A549 (cell line): ENCODE results near the gene IFNA6. TPM values are rescaled to one million over a fixed set of nuclear protein-coding genes. Genes with fewer than 3 reads are reported as not detected.

Experiments
- ATAC-seq, 2 experiments: fragments of 200-7000 bp in 1 of 2; fragments of >200 bp in 1 of 2; cut with Nextera tagmentation in 1 of 2; cut with Tn5 transposase in 1 of 2; 3 replicates each; pipeline versions ENCODE4 v1.8.0 to v1.9.1; 2018 to 2020; ENCODE audit warnings: mild to moderate bottlenecking in 1 of 2, moderate library complexity in 1 of 2
- CTCF ChIA-PET: fragments of 300-600 bp; sonication (Branson Sonifier 250); formaldehyde crosslinking; extraction: SDS; loops from one replicate; lab custom pipeline; 2021; ENCODE audit warnings: antibody characterized with exemption, inconsistent platforms; lab: Yijun Ruan, JAX
- POLR2A ChIA-PET: fragments of 350-600 bp; formaldehyde crosslinking; extraction: SDS; loops from one replicate; lab custom pipeline; 2021; ENCODE audit warnings: antibody characterized with exemption, inconsistent platforms; lab: Yijun Ruan, JAX
- DNase-seq, 2 experiments: peaks; one replicate each; pipeline versions ENCODE4 v3.0.0 to v3.0.0-alpha.2; 2011 to 2016; ENCODE audit warnings: low read depth in 1 of 2, low spot score in 1 of 2
- FAIRE-seq: peaks from 2 replicates; lab custom pipeline; 2011; peaks lifted over from hg19 to GRCh38; lab: Jason Lieb, UNC
- H3K27ac ChIP-seq, 2 experiments: fragments of >200 bp; sonication (Bioruptor Twin); formaldehyde crosslinking; 3 replicates each; pipeline ENCODE4 v1.5.1; 2016 to 2017
- H3K4me1 ChIP-seq: fragments of >200 bp; sonication (Bioruptor Twin); formaldehyde crosslinking; 3 replicates; pipeline ENCODE4 v1.6.1; 2016
- H3K4me2 ChIP-seq: fragments of >200 bp; sonication (Bioruptor Twin); formaldehyde crosslinking; 3 replicates; pipeline ENCODE4 v1.6.1; 2016
- H3K4me3 ChIP-seq: fragments of >200 bp; sonication (Bioruptor Twin); formaldehyde crosslinking; 3 replicates; pipeline ENCODE4 v1.5.1; 2016
- H3K9me3 ChIP-seq: fragments of >200 bp; sonication (Bioruptor Twin); formaldehyde crosslinking; 3 replicates; pipeline ENCODE4 v1.6.1; 2016
- BCL3 ChIP-seq: fragments of >200 bp; sonication (Bioruptor Twin); formaldehyde crosslinking; IDR thresholded peaks from 3 replicates; pipeline ENCODE4 v1.6.1; 2016
- BHLHE40 ChIP-seq: IDR thresholded peaks from 2 replicates; pipeline ENCODE4 v1.6.1; 2012; ENCODE audit warnings: low read depth, low read length, inconsistent platforms
- CBX2 ChIP-seq: fragments of 200-600 bp; sonication (generic); IDR thresholded peaks from 2 replicates; pipeline ENCODE4 v1.6.1; 2016; ENCODE audit warnings: low read depth, mild to moderate bottlenecking, borderline replicate concordance
- CHD4 ChIP-seq: fragments of 200-600 bp; sonication (generic); IDR thresholded peaks from 2 replicates; pipeline ENCODE4 v1.6.1; 2016; ENCODE audit warnings: antibody characterized with exemption, mild to moderate bottlenecking, borderline replicate concordance
- EHF ChIP-seq: fragments of 250-450 bp; sonication (Bioruptor Pico); IDR thresholded peaks from 2 replicates; pipeline ENCODE4 v1.5.0; 2020; ENCODE audit warnings: mild to moderate bottlenecking
- FOSB ChIP-seq: fragments of 250-450 bp; sonication (Bioruptor Pico); IDR thresholded peaks from 2 replicates; pipeline ENCODE4 v1.5.0; 2020; ENCODE audit warnings: mild to moderate bottlenecking, moderate library complexity
- FOXS1 ChIP-seq: fragments of 250-450 bp; sonication (Bioruptor Pico); IDR thresholded peaks from 2 replicates; pipeline ENCODE4 v1.5.0; 2020; ENCODE audit warnings: mild to moderate bottlenecking, moderate library complexity
- GATA3 ChIP-seq: IDR thresholded peaks from 2 replicates; pipeline ENCODE4 v1.6.1; 2012; ENCODE audit warnings: borderline replicate concordance
- HDAC2 ChIP-seq: fragments of 200-600 bp; sonication (generic); IDR thresholded peaks from 2 replicates; pipeline ENCODE4 v1.6.1; 2016
- HOXA7 ChIP-seq: fragments of 250-450 bp; sonication (Bioruptor Pico); IDR thresholded peaks from 2 replicates; pipeline ENCODE4 v1.5.0; 2020; ENCODE audit warnings: mild to moderate bottlenecking, moderate library complexity
- HOXB13 ChIP-seq: fragments of 250-450 bp; sonication (Bioruptor Pico); IDR thresholded peaks from 2 replicates; pipeline ENCODE4 v1.5.0; 2020; ENCODE audit warnings: low read depth, mild to moderate bottlenecking, moderate library complexity
- JUNB ChIP-seq: fragments of >200 bp; sonication (Bioruptor Twin); formaldehyde crosslinking; IDR thresholded peaks from 2 replicates; pipeline ENCODE4 v1.6.1; 2016
- KDM5A ChIP-seq: fragments of 200-600 bp; sonication (generic); IDR thresholded peaks from 2 replicates; pipeline ENCODE4 v1.6.1; 2016; ENCODE audit warnings: antibody characterized with exemption, mild to moderate bottlenecking
- MAZ ChIP-seq: fragments of 150-350 bp; IDR thresholded peaks from 2 replicates; pipeline ENCODE4 v1.6.1; 2014; ENCODE audit warnings: antibody characterized with exemption, low read depth, low read length, borderline replicate concordance
- NPAS2 ChIP-seq: fragments of 250-450 bp; sonication (Bioruptor Pico); IDR thresholded peaks from 2 replicates; pipeline ENCODE4 v1.8.0; 2022; ENCODE audit warnings: mild to moderate bottlenecking, moderate library complexity, borderline replicate concordance
- NR3C1 ChIP-seq: fragments of >200 bp; sonication (Bioruptor Twin); formaldehyde crosslinking; IDR thresholded peaks from 3 replicates; pipeline ENCODE4 v1.6.1; 2017
- PBX3 ChIP-seq: IDR thresholded peaks from 2 replicates; pipeline ENCODE4 v1.6.1; 2012
- POLR2A ChIP-seq: IDR thresholded peaks from 2 replicates; pipeline ENCODE4 v1.6.1; 2012; ENCODE audit warnings: mild to moderate bottlenecking, low read length
- RAD21 ChIP-seq, 2 experiments: fragments of >200 bp in 1 of 2; sonication (Bioruptor Twin) in 1 of 2; formaldehyde crosslinking in 1 of 2; IDR thresholded peaks in 1 of 2; conservative IDR thresholded peaks in 1 of 2; 2 replicates in 1 of 2; 3 replicates in 1 of 2; pipeline ENCODE4 v1.6.1; 2012 to 2018; ENCODE audit warnings: inconsistent platforms in 1 of 2
- RCOR1 ChIP-seq: fragments of 150-350 bp; IDR thresholded peaks from 2 replicates; pipeline ENCODE4 v1.6.1; 2014; ENCODE audit warnings: antibody characterized with exemption, low read length, low read depth
- REST ChIP-seq: fragments of 200-600 bp; sonication (generic); IDR thresholded peaks from 2 replicates; pipeline ENCODE4 v1.6.1; 2016; ENCODE audit warnings: antibody characterized with exemption, mild to moderate bottlenecking, moderate library complexity
- TFCP2L1 ChIP-seq: fragments of 250-450 bp; sonication (Bioruptor Pico); IDR thresholded peaks from 2 replicates; pipeline ENCODE4 v1.5.0; 2021; ENCODE audit warnings: mild to moderate bottlenecking
- TP53 ChIP-seq: fragments of 250-450 bp; sonication (Bioruptor Pico); IDR thresholded peaks from 2 replicates; pipeline ENCODE4 v1.5.0; 2021; ENCODE audit warnings: mild to moderate bottlenecking, moderate library complexity
- USF2 ChIP-seq: fragments of 450-650 bp; IDR thresholded peaks from 2 replicates; pipeline ENCODE4 v1.6.1; 2014; ENCODE audit warnings: antibody characterized with exemption
- ZC3H11A ChIP-seq: fragments of 450-650 bp; IDR thresholded peaks from 2 replicates; pipeline ENCODE4 v1.6.1; 2014; ENCODE audit warnings: antibody characterized with exemption, mild to moderate bottlenecking
- WGBS: methylation state at CpG from one replicate; pipeline ENCODE4 v1.1.6; 2017; ENCODE audit errors: missing lambda C conversion rate; 5-methylcytosine and 5-hydroxymethylcytosine counted together
- polyA plus RNA-seq, 4 experiments: library from polyadenylated mRNA; depleted of rRNA in 3 of 4; stranded (reverse); fragments of >200 nt; fragmentation: RNase III in 1 of 4; extraction: RNeasy Plus Mini Kit Qiagen cat#74134 plus additional on column Dnase treatment in 1 of 4; gene quantifications; 2 replicates in 3 of 4; 3 replicates in 1 of 4; pipeline ENCODE4 v1.2.3, GENCODE V29; 2011 to 2017

Gene IFNA6
- polyA plus RNA-seq, 2 of the 4 experiments (the other 2 are of a cell fraction) = not detected

- peak; percentile 67; the same call in 2 of the 3 replicates for TF ChIP-seq BCL3
- no peak for TF ChIP-seq TP53 (CRISPR knock-in tag)
- no peak for TF ChIP-seq CHD4
- no peak for TF ChIP-seq PBX3
- no peak for TF ChIP-seq RAD21 (conservative IDR thresholded peaks at IDR 0.05 in 1 of 2, IDR thresholded peaks at IDR 0.05 in 1 of 2)
- TF ChIP-seq KDM5A = no peak
- TF ChIP-seq EHF (CRISPR knock-in tag) = no peak
- no peak for TF ChIP-seq FOXS1
These were observed 15.7 kb downstream of the IFNA6 start, which contains the start of gene KLHL9 (continued) for GRCh38 chr9:21334701-21335632.

GRCh38 chr9:21333226-21333625, 17.5 kb downstream of the IFNA6 start:
- CTCF ChIA-PET = interaction anchor here (1.4 to 8.3 kb wide), 2 partner anchors 15 to 62 kb away, joined by 6 to 65 read pairs; no protein-coding TSS in a partner anchor
- FAIRE-seq (peak; percentile 65), DNase-seq (no peak), ATAC-seq (no peak)
- POLR2A ChIA-PET = no interaction called here
- no peak overlapping the region for H3K4me3 ChIP-seq
- 97% methylated on average over 2 of the region's 2 CpGs for WGBS
- peak overlapping the region; percentile 66 for H3K4me2 ChIP-seq
- no peak overlapping the region for H3K27ac ChIP-seq
- TF ChIP-seq HDAC2 (no peak), BCL3 (no peak), JUNB (no peak), HOXA7 (no peak), TP53 (CRISPR knock-in tag) (no peak), BHLHE40 (no peak), USF2 (no peak), HOXB13 (no peak), NPAS2 (CRISPR knock-in tag) (no peak), RCOR1 (no peak), REST (no peak), TFCP2L1 (no peak), POLR2A (no peak), GATA3 (no peak), MAZ (no peak), FOSB (CRISPR knock-in tag) (no peak), ZC3H11A (no peak), NR3C1 (no peak), CBX2 (no peak)
- no peaks in the 10 kb centered on the region for H3K9me3 ChIP-seq
- H3K4me1 ChIP-seq = peaks cover 36% of the 10 kb centered on the region
